ENCODE results near the gene ZNF695.

DNA sequence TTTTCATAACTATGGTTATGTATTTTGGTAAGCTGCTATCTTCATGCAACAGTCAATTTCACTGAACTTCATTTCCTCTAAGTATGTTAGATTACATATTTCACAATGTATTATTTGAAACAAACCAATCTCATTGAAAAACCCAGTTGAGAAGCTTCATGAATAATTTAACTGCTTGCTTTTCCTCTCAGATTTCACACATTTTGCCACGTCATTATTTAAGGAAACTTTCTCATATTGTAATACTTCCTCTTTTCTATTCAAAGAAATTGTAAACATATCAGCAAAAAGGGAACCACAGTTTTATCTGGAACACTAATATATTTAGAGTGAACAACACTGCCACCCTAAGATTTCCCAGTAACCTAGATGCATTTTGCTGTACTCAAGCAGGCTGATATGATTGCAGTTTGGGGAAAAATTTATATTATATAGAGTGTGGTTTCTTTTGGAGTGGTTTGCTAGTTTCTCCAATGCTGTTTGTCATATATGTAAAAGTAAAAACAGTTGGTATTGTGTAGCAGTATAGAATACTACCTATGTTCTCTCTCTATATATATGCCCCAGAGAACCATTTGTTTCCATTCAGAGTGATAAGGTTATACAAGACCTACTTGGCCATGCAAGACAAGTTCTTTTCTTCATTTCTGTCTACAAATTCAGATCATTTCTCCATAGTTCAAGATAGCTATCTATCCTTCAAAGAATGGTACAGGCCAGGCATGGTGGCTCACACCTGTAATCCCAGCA, 47.7 kb downstream of the ZNF695 start:
- TF ChIP-seq, protein P1, sequence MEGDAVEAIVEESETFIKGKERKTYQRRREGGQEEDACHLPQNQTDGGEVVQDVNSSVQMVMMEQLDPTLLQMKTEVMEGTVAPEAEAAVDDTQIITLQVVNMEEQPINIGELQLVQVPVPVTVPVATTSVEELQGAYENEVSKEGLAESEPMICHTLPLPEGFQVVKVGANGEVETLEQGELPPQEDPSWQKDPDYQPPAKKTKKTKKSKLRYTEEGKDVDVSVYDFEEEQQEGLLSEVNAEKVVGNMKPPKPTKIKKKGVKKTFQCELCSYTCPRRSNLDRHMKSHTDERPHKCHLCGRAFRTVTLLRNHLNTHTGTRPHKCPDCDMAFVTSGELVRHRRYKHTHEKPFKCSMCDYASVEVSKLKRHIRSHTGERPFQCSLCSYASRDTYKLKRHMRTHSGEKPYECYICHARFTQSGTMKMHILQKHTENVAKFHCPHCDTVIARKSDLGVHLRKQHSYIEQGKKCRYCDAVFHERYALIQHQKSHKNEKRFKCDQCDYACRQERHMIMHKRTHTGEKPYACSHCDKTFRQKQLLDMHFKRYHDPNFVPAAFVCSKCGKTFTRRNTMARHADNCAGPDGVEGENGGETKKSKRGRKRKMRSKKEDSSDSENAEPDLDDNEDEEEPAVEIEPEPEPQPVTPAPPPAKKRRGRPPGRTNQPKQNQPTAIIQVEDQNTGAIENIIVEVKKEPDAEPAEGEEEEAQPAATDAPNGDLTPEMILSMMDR (IDR thresholded peaks at IDR 0.05 in 4 of 5, conservative IDR thresholded peaks at IDR 0.05 in 1 of 5): peak in 1 of 5 experiments; percentile 9
- no peak for TF ChIP-seq POLR2A (IDR thresholded peaks at IDR 0.05)
